Endometrial microvascular endothelial cells (primary cell): ENCODE data around the gene BRIP1. TPM values are rescaled to one million over a fixed set of nuclear protein-coding genes. Genes with fewer than 3 reads are reported as not detected.

Source experiments
- in situ Hi-C: cut with HindIII; loops from 2 replicates; pipeline ENCODE4 v1.10.0; 2017; ENCODE audit warnings: low sequenced_read_pairs, low pct_unique_long_range_greater_than_20kb; ENCODE audit errors: inconsistent ontology term
- total RNA-seq: library from RNA; depleted of rRNA; stranded (reverse); fragments of >200 nt; gene quantifications from one replicate; pipeline ENCODE4 v1.2.3, GENCODE V29; 2015; ENCODE audit errors: inconsistent ontology term

The BRIP1 gene
- total RNA-seq, 1 donor from 2014 or later = 7.5 TPM

- in situ Hi-C loops = no loop called here
Observed at GRCh38 chr17:61812747-61813146, 50.6 kb downstream of the BRIP1 start.

- in situ Hi-C loops = no loop called here
Observed at GRCh38 chr17:61809816-61810392, 53.4 kb downstream of the BRIP1 start.

- in situ Hi-C loops = no loop called here
Observed at GRCh38 chr17:61808442-61808841, 54.9 kb downstream of the BRIP1 start.

GRCh38 chr17:61806936-61807335 lies 56.4 kb downstream of the BRIP1 start:
- in situ Hi-C loops = no loop called here

GRCh38 chr17:61806081-61806828 lies 57.1 kb downstream of the BRIP1 start:
- in situ Hi-C loops = no loop called here

GRCh38 chr17:61805399-61805798 lies 57.9 kb downstream of the BRIP1 start:
- in situ Hi-C loops = no loop called here

GRCh38 chr17:61803796-61804195 lies 59.5 kb downstream of the BRIP1 start:
- in situ Hi-C loops = no loop called here

GRCh38 chr17:61803216-61803615 lies 60.1 kb downstream of the BRIP1 start:
- in situ Hi-C loops = no loop called here

GRCh38 chr17:61799812-61800484 lies 63.4 kb downstream of the BRIP1 start:
- in situ Hi-C loops = no loop called here

- in situ Hi-C loops = no loop called here
Observed at GRCh38 chr17:61797283-61797682, 66.0 kb downstream of the BRIP1 start.

- in situ Hi-C loops = no loop called here
Observed at GRCh38 chr17:61795546-61795945, 67.8 kb downstream of the BRIP1 start.

GRCh38 chr17:61794792-61795191 lies 68.5 kb downstream of the BRIP1 start:
- in situ Hi-C loops = no loop called here

- in situ Hi-C loops = no loop called here
Observed at GRCh38 chr17:61794242-61794641, 69.1 kb downstream of the BRIP1 start.

GRCh38 chr17:61793565-61793964 lies 69.8 kb downstream of the BRIP1 start:
- in situ Hi-C loops = no loop called here

GRCh38 chr17:61789872-61790271 lies 73.5 kb downstream of the BRIP1 start:
- in situ Hi-C loops = no loop called here

GRCh38 chr17:61786088-61786487 lies 77.2 kb downstream of the BRIP1 start:
- in situ Hi-C loops = no loop called here

GRCh38 chr17:61784510-61784909 lies 78.8 kb downstream of the BRIP1 start:
- in situ Hi-C loops = no loop called here

- in situ Hi-C loops = no loop called here
Observed at GRCh38 chr17:61783556-61784304, 79.6 kb downstream of the BRIP1 start.

- in situ Hi-C loops = no loop called here
Observed at GRCh38 chr17:61783120-61783519, 80.2 kb downstream of the BRIP1 start.
